Neural progenitor cell (in vitro differentiated cells): ENCODE data around the gene NRF1. TPM values are rescaled to one million over a fixed set of nuclear protein-coding genes. Genes with fewer than 3 reads are reported as not detected.

Experiments
- DNase-seq: peaks from one replicate; pipeline ENCODE4 v3.0.0-alpha.2; 2016; ENCODE audit warnings: low spot score
- H2AFZ ChIP-seq: fragments of 200-600 bp; sonication (generic); replicated peaks from 2 replicates; pipeline ENCODE4 v1.6.1; 2016; ENCODE audit warnings: antibody characterized with exemption
- H3F3A ChIP-seq: fragments of 200-600 bp; sonication (generic); 2 replicates; pipeline ENCODE4 v1.6.1; 2016; ENCODE audit warnings: antibody characterized with exemption, low read depth
- H3K27ac ChIP-seq: fragments of 200-600 bp; sonication (generic); 2 replicates; pipeline ENCODE4 v1.5.1; 2016; ENCODE audit warnings: mild to moderate bottlenecking
- H3K27me3 ChIP-seq: fragments of 200-600 bp; sonication (generic); 2 replicates; pipeline ENCODE4 v1.6.1; 2016; ENCODE audit warnings: mild to moderate bottlenecking, moderate library complexity
- H3K36me3 ChIP-seq: fragments of 200-600 bp; sonication (generic); 2 replicates; pipeline ENCODE4 v1.5.1; 2016
- H3K4me1 ChIP-seq: fragments of 200-600 bp; sonication (generic); 2 replicates; pipeline ENCODE4 v1.6.1; 2016; ENCODE audit warnings: mixed run types
- H3K4me2 ChIP-seq: fragments of 200-600 bp; sonication (generic); 2 replicates; pipeline ENCODE4 v1.6.1; 2016
- H3K4me3 ChIP-seq: fragments of 200-600 bp; sonication (generic); 2 replicates; pipeline ENCODE4 v1.5.1; 2016
- H3K79me2 ChIP-seq: fragments of 200-600 bp; sonication (generic); 2 replicates; pipeline ENCODE4 v1.6.1; 2016; ENCODE audit warnings: low read depth
- H3K9ac ChIP-seq: fragments of 200-600 bp; sonication (generic); 2 replicates; pipeline ENCODE4 v1.6.1; 2016
- H3K9me3 ChIP-seq: fragments of 200-600 bp; sonication (generic); 2 replicates; pipeline ENCODE4 v1.5.1; 2016; ENCODE audit warnings: low read depth
- H4K20me1 ChIP-seq: fragments of 200-600 bp; sonication (generic); 2 replicates; pipeline ENCODE4 v1.6.1; 2016; ENCODE audit warnings: low read depth
- H3K27ac Mint-ChIP-seq: 3 replicates; pipeline ENCODE4 v1.8.0; 2021; ENCODE audit warnings: mixed read lengths
- H3K27me3 Mint-ChIP-seq: 2 replicates; pipeline ENCODE4 v1.8.0; 2022; ENCODE audit warnings: low read depth, mild to moderate bottlenecking, inconsistent platforms, moderate library complexity, mixed read lengths; ENCODE audit not compliant: insufficient read depth
- H3K36me3 Mint-ChIP-seq: 3 replicates; pipeline ENCODE4 v1.8.0; 2021; ENCODE audit warnings: mixed read lengths
- H3K4me1 Mint-ChIP-seq: 3 replicates; pipeline ENCODE4 v1.8.0; 2021; ENCODE audit warnings: mixed read lengths
- H3K4me3 Mint-ChIP-seq: 3 replicates; pipeline ENCODE4 v1.8.0; 2021; ENCODE audit warnings: mild to moderate bottlenecking, moderate library complexity, mixed read lengths
- H3K9me3 Mint-ChIP-seq: 3 replicates; pipeline ENCODE4 v1.8.0; 2020; ENCODE audit warnings: mixed read lengths
- EZH2 ChIP-seq: fragments of 200-600 bp; sonication (generic); IDR thresholded peaks from 2 replicates; pipeline ENCODE4 v1.6.1; 2017; ENCODE audit warnings: antibody characterized with exemption, mild to moderate bottlenecking, moderate library complexity
- EZH2phosphoT487 ChIP-seq: fragments of 200-600 bp; sonication (generic); IDR thresholded peaks from 2 replicates; pipeline ENCODE4 v1.6.1; 2017; ENCODE audit warnings: antibody characterized with exemption
- total RNA-seq: library from RNA; depleted of rRNA; stranded (reverse); fragments of >200 nt; gene quantifications from 2 replicates; pipeline ENCODE4 v1.2.3, GENCODE V29; 2015; ENCODE audit warnings: low replicate concordance
- TF ChIP-seq, protein P1 (sequence below): fragments of 200-600 bp; sonication (generic); IDR thresholded peaks from 2 replicates; pipeline ENCODE4 v1.5.1; 2017; ENCODE audit warnings: antibody characterized with exemption, mild to moderate bottlenecking

Gene NRF1
- total RNA-seq, 1 donor from 2014 or later: 22.9 TPM

DNA sequence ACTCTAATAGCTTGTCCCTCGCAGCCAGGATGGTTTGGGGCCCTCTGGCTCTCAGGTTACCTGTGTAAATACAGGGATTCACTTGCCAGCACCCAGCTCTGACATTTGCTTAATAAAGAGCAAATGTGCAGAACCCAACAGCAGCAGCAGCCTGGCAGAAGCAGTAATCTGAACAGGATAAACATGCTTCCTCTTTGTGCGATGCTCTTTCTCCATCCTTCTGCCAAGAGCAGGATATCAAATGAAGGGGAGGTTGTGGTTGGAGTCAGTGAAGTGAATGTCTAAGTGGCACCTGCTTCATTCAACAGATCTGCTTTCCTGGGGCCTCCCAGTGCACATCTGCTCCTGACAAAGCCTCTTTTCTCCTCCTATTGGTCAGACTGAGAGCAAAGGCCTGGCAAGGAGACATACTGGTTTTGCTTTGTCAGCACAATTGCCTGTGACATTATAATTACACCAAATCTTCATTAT, 130.3 kb downstream of the NRF1 start:
- H3K27ac Mint-ChIP-seq: peak overlapping the region; percentile 31
- DNase-seq: peak; percentile 66
- no peaks in the 10 kb centered on the region for H3K27me3 Mint-ChIP-seq
- Histone ChIP-seq H3K4me3 (no peak overlapping the region), H3K9ac (no peak overlapping the region), H2AFZ (no peak overlapping the region), H3K4me2 (peak overlapping the region; percentile 43), H3K36me3 (no peaks in the 10 kb centered on the region), H3K79me2 (no peaks in the 10 kb centered on the region), H3K9me3 (no peaks in the 10 kb centered on the region), H4K20me1 (peaks cover 10% of the 10 kb centered on the region), H3K27me3 (no peaks in the 10 kb centered on the region), H3K27ac (no peak overlapping the region), H3K4me1 (peaks cover 25% of the 10 kb centered on the region), H3F3A (peaks cover 20% of the 10 kb centered on the region)
- H3K4me3 Mint-ChIP-seq: no peak overlapping the region
- peaks cover 13% of the 10 kb centered on the region for H3K36me3 Mint-ChIP-seq
- no peaks in the 10 kb centered on the region for H3K9me3 Mint-ChIP-seq
- TF ChIP-seq EZH2phosphoT487: no peak
- no peak for TF ChIP-seq EZH2
- TF ChIP-seq, protein P1, sequence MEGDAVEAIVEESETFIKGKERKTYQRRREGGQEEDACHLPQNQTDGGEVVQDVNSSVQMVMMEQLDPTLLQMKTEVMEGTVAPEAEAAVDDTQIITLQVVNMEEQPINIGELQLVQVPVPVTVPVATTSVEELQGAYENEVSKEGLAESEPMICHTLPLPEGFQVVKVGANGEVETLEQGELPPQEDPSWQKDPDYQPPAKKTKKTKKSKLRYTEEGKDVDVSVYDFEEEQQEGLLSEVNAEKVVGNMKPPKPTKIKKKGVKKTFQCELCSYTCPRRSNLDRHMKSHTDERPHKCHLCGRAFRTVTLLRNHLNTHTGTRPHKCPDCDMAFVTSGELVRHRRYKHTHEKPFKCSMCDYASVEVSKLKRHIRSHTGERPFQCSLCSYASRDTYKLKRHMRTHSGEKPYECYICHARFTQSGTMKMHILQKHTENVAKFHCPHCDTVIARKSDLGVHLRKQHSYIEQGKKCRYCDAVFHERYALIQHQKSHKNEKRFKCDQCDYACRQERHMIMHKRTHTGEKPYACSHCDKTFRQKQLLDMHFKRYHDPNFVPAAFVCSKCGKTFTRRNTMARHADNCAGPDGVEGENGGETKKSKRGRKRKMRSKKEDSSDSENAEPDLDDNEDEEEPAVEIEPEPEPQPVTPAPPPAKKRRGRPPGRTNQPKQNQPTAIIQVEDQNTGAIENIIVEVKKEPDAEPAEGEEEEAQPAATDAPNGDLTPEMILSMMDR: no peak
- H3K4me1 Mint-ChIP-seq: peaks cover 17% of the 10 kb centered on the region

DNA sequence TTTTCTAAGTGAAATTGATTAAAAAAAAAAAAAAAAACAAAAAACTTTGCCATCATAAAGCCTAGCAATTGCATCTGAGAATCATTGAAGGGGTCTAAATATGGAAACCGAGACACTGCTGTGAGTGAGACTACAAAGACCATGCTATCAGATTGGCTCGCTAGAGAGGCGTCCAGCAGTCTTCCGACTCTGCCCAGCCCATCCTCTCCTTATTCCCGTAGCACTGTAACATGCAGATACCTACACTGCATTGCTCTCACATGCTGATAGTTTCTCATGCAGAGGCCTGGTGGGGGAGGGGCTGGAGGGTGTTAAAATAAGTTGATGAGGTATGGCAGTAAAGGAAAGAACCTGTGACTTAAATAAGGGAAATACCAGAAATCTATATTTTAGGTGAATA, 130.7 kb downstream of the NRF1 start:
- H2AFZ ChIP-seq: no peak overlapping the region
- no peak overlapping the region for H3K4me3 ChIP-seq
- Mint-ChIP-seq H3K4me3 (no peak overlapping the region), H3K27ac (peak overlapping the region; percentile 89), H3K4me1 (peaks cover 17% of the 10 kb centered on the region), H3K9me3 (no peaks in the 10 kb centered on the region), H3K27me3 (no peaks in the 10 kb centered on the region), H3K36me3 (peaks cover 13% of the 10 kb centered on the region)
- H3K4me1 ChIP-seq: peaks cover 25% of the 10 kb centered on the region
- H3K9me3 ChIP-seq: no peaks in the 10 kb centered on the region
- H3K27me3 ChIP-seq: no peaks in the 10 kb centered on the region
- H3K36me3 ChIP-seq: no peaks in the 10 kb centered on the region
- no peak for DNase-seq
- H3K79me2 ChIP-seq: no peaks in the 10 kb centered on the region
- H3F3A ChIP-seq: peaks cover 16% of the 10 kb centered on the region
- peak overlapping the region; percentile 18 for H3K27ac ChIP-seq
- H4K20me1 ChIP-seq: peaks cover 9% of the 10 kb centered on the region
- peak overlapping the region; percentile 43 for H3K4me2 ChIP-seq
- no peak overlapping the region for H3K9ac ChIP-seq
- TF ChIP-seq, protein P1: no peak
- no peak for TF ChIP-seq EZH2
- no peak for TF ChIP-seq EZH2phosphoT487

DNA sequence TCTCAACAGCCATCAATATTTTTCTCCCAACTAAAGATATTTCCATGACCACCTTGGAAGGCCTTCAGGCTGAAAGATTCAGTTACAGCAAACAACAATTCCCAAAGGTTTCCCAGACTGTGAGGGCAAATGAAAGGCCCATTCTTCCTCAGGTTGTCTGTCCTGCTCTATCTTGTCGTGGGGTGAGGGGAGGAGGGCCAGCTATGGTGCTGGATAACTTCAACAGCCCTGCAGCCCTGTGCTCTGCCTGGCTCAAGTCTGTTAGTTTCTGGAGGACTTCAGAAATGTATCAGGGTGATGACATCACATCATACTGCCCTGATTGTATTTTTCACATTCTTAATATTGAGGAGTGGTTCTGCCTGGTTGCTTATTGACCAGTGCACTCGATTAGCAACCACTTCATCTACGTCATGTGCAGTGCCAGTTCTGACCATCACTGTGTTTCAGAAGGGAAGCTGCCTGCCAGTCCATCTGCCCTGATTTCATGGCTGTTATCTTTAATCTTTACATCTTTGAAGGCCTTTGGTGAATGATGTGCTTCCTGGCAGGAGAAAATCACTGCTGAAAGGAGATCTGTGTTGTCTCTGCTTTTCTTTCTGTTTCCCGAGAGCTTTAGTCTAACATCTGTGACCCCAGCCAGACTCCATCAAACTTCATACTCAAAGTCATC, 135.5 kb downstream of the NRF1 start:
- Histone ChIP-seq H3K79me2 (no peaks in the 10 kb centered on the region), H3K9ac (no peak overlapping the region), H2AFZ (no peak overlapping the region), H3K27me3 (no peaks in the 10 kb centered on the region), H3K4me1 (peaks cover 7% of the 10 kb centered on the region), H3K4me2 (no peak overlapping the region), H3K4me3 (no peak overlapping the region), H3K36me3 (no peaks in the 10 kb centered on the region), H3K27ac (no peak overlapping the region), H3K9me3 (no peaks in the 10 kb centered on the region), H4K20me1 (peaks cover 4% of the 10 kb centered on the region), H3F3A (no peaks in the 10 kb centered on the region)
- no peaks in the 10 kb centered on the region for H3K27me3 Mint-ChIP-seq
- no peak for DNase-seq
- H3K4me3 Mint-ChIP-seq: no peak overlapping the region
- H3K4me1 Mint-ChIP-seq: peaks cover 4% of the 10 kb centered on the region
- H3K9me3 Mint-ChIP-seq: no peaks in the 10 kb centered on the region
- no peak overlapping the region for H3K27ac Mint-ChIP-seq
- H3K36me3 Mint-ChIP-seq: peaks cover 13% of the 10 kb centered on the region
- TF ChIP-seq EZH2phosphoT487 (no peak), EZH2 (no peak)
- TF ChIP-seq, protein P1: no peak
